GM12872 (cell line): ENCODE measurements around the gene STK24.

Source experiments
- TF ChIP-seq, protein P1 (sequence below): IDR thresholded peaks from 3 replicates; pipeline ENCODE4 v1.5.1; 2011; ENCODE audit warnings: low read depth, mild to moderate bottlenecking, low read length, moderate library complexity; ENCODE audit not compliant: insufficient read depth

STK24 gene

DNA sequence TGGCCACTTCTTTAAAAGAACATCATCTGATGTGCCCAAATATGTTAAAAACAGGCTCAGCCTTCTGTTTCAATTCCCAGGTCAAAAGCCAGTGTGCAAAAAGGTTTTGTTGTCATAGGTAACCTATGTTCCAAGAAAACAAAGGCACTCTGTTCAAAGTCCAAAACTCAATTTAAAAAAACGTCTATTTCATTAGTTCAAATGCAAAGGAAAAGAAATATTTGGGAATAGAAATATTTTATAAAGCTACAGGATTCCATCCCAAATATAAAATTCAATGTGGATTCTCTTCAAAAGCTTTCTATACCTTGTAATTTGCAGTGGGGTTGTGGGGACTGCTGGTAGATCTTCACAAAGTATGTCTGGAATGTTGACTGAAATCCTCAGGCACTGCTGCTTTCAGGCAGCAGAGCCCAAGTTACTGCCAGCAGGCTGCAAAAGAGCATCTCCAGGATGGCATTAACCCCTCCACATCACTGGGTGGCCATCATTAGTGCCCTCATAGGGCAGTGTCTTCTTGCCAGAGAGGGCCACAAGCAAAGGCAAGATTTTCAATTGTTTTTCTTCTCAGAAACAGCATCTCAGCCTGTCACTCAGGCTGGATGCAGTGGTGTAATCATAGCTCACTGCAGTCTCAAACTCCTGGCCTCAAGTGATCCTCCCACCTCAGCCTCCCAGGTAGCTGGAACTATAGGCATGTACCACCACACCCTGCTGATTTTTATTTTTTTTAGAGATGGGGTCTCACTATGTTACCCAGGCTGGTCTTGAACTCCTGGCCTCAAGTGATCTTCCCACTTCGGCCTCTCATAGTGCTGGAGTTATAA is 22.8 kb upstream of the STK24 start:
- TF ChIP-seq, protein P1, sequence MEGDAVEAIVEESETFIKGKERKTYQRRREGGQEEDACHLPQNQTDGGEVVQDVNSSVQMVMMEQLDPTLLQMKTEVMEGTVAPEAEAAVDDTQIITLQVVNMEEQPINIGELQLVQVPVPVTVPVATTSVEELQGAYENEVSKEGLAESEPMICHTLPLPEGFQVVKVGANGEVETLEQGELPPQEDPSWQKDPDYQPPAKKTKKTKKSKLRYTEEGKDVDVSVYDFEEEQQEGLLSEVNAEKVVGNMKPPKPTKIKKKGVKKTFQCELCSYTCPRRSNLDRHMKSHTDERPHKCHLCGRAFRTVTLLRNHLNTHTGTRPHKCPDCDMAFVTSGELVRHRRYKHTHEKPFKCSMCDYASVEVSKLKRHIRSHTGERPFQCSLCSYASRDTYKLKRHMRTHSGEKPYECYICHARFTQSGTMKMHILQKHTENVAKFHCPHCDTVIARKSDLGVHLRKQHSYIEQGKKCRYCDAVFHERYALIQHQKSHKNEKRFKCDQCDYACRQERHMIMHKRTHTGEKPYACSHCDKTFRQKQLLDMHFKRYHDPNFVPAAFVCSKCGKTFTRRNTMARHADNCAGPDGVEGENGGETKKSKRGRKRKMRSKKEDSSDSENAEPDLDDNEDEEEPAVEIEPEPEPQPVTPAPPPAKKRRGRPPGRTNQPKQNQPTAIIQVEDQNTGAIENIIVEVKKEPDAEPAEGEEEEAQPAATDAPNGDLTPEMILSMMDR: no peak

DNA sequence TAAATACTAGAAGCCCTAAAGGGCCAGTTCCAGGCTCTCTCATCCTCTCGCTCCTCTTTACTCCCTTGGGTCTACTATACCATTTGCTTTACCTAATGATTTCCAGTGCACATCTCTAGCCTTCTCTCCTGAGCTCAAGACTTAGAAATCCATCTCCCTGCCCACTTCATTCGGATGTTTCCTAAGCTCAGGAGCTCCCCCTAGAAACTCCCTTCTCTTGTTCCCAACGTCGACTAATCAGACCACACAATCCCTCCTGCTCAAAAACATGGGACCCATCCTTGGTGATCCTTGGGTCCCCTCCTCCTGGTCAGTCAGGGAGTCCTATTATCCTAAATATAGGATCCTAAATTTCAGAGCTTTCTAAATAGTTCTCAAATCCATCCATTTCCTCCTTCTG is 21.1 kb upstream of the STK24 start:
- TF ChIP-seq, protein P1: no peak

DNA sequence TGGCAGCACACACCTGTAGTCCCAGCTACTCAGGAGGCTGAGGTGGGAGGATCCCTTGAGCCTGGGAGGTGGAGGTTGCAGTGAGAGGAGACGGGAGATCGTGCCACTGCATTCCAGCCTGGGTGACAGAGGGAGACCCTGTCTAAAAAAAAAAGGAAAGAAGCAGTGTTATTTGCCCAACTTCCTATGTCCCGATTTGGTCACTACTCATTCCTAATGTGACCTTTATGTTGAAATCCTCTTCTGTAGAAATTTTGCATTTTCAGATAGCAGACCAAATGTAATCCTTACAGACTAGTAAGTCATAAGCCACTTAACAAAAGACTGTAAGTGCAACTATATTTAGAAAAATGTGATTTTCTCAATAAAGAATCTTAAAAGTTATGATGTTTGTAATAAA is 18.2 kb upstream of the STK24 start:
- TF ChIP-seq, protein P1: no peak

DNA sequence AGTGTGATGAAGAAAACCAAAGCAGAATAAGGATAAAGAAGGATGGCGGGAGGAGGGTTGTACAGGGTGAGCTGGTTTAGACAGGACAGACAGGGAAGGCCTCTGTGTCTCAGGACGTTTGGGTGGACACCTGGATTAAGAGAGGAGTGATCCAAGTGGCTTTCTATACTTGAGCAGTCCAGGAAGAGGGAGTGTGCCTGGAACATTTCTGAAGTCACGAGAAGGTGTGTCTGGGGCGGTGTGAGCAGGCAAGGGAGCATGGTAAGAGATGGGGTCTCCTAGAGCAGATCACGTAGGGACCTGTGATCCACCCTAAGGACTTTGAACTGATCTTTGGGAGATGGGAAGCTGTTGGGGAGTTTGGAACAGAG is 15.4 kb upstream of the STK24 start:
- TF ChIP-seq, protein P1: no peak

DNA sequence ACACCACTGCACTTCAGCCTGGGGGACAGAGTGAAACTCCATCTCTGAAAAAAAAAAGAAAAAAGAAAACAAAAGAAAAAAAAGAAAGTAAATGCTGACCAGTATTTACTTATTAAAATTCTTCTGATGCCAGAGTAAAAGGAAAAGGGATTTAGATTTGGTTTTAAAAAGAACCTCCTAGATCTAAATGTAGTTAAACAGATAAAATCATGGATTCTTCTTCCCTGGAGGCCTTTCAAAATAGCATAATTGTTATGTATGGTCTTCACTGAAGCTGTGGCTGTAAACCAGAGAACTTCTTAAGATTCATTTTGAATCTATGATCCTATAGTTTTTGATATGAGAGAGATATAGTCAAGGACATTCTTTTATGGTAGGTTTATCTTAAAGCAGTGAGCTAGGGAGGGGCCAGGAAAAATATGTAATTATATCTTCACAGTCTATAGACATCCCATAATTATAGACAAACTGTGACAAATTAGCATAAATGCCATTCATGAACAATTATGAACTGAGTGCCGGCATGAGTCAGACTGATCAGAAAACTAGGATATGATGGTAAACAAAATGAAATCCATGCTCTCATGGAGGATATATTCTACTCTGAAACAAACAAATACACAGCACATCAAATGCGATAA is 14.9 kb upstream of the STK24 start:
- TF ChIP-seq, protein P1: no peak

DNA sequence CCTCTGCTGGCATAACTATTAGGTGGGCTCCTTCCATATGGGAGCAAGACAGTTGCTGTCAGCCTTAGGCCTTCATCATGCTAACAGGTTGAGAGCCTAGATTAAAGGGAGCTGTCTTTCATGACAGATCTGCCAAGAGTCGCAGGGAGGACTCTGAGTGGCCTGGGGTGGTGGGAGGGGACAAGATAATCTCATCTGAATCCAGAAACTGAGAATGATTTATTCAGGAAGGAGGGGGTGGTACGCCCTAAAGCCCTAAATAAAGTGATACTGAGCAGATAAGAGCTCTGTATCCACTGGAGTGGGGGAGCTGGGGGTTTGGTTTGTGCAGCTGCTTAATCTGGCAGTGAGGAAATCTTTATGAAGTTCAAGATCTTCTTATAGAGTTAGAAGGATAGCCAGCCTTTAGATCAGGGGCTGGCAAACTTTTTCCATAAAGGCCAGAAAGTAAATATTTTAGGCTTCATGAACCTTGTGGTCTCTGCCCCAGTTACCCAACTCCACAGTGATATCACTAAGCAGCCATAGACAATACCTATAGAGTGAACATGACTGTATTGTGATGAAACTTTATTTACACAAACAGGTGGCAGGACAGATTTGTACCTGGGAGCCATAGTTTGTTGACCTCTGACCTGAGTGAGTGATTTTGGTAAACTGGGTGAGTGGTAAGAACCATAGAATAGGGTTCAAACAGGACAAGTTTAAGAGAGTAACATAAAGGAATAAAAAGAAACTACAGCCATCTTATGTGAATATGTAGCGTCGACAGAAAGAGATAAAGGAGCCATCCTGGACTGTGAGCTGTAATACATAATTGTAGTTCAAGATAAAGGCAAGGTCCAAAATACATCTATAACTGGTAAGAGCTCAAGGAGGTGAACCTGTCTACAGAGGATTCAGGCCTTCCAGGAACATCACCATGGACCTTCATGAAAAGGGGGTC is 9.8 kb upstream of the STK24 start:
- TF ChIP-seq, protein P1: no peak

DNA sequence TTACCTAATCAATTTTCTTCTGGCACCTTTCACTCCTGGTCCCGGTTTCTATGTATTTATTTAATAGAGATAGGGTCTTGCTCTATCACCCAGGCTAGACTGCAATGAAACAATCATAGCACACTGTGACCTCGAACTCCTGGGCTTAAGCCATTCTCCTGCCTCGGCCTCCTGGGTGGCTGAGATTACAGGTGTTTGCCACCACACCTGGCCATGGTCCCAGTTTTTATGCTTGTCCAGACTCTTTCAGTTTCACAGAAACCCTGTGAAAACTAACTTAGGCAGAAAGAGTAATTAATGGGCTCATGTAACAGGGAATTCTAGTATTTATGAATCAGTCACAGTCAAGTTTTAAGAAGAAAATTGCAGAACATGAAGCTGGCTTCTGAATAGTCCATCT is 9.0 kb upstream of the STK24 start:
- TF ChIP-seq, protein P1: no peak
